ENCODE measurements around the gene TSHR.

DNA sequence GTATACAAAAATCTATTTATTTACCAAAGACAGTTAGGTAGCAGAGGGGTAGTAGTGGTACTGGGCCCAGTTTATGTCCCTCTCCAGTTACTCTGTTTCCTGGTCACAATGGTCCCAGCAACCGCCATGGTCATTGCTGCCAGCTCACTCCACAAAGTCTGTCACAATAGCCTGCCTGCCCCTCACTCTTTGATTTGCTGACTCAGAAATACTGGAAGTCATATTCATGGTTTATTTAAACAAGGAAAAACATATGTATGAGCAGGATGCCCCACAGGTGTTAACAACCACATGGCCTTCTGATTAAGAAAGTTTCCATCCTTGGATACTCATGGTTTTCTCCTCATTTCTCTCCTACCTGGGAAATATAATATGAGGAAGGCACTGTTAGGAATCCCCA lies 49.2 kb downstream of the TSHR start:
- TF ChIP-seq, protein P1, sequence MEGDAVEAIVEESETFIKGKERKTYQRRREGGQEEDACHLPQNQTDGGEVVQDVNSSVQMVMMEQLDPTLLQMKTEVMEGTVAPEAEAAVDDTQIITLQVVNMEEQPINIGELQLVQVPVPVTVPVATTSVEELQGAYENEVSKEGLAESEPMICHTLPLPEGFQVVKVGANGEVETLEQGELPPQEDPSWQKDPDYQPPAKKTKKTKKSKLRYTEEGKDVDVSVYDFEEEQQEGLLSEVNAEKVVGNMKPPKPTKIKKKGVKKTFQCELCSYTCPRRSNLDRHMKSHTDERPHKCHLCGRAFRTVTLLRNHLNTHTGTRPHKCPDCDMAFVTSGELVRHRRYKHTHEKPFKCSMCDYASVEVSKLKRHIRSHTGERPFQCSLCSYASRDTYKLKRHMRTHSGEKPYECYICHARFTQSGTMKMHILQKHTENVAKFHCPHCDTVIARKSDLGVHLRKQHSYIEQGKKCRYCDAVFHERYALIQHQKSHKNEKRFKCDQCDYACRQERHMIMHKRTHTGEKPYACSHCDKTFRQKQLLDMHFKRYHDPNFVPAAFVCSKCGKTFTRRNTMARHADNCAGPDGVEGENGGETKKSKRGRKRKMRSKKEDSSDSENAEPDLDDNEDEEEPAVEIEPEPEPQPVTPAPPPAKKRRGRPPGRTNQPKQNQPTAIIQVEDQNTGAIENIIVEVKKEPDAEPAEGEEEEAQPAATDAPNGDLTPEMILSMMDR (IDR thresholded peaks at IDR 0.05) = no peak
- TF ChIP-seq POLR2A (IDR thresholded peaks at IDR 0.05) = no peak
